HG03520 (cell line): ENCODE measurements around the gene HNRNPM.
A peak's percentile ranks its signal among the peaks of the same experiment; 100 is the strongest.
"Not testable (repeated sequence)": the region's sequence is repeated elsewhere in the genome, so short reads cannot be mapped to it uniquely, and the experiment has no call there.

Source experiments
- ATAC-seq: cut with Tn5 transposase; IDR thresholded peaks from one replicate; pipeline ENCODE4 v1.9.1; 2021; ENCODE audit warnings: mild to moderate bottlenecking, moderate library complexity; ENCODE audit not compliant: unreplicated experiment

Gene HNRNPM

GRCh38 chr19:8423817-8424223 lies 21.0 kb upstream of the HNRNPM start:
- no peak for ATAC-seq

DNA sequence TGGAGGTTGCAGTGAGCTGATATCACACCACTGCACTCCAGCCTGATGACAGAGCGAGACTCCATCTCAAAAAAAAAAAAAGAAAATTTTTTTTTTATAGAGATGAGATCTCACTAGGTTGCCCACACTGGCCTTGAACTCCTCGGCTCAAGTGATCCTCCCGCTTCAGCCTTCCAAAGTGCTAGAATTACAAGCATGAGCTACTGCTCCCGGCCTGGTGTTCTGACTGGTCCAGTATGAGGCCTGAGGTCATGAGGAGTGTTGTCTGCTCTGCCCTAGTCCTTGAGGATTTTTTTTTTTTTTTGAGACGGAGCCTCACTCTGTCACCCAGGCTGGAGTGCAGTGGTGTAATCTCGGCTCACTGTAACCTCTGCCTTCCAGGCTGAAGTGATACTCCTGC lies 19.4 kb upstream of the HNRNPM start:
- ATAC-seq = not testable (repeated sequence)

GRCh38 chr19:8426283-8426682 lies 18.5 kb upstream of the HNRNPM start:
- ATAC-seq = no peak

DNA sequence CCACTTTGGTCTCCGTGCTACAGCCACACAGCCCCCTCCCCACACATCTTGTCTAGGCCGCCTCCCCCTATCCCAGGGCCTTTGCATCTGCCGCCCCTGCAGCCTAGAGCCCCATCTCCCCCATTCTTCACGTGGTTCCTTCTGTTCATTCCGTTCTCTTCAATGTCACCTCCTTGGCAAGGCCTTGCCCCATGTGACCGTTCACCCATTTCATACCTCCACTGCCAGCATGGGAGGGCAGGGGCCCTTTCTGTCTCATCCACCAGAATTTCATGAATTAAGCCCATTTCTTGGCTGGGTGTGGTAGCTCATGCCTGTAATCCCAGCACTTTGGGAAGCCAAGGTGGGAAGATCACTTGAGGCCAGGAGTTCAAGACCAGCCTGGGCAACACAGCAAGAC lies 15.7 kb upstream of the HNRNPM start:
- no peak for ATAC-seq

DNA sequence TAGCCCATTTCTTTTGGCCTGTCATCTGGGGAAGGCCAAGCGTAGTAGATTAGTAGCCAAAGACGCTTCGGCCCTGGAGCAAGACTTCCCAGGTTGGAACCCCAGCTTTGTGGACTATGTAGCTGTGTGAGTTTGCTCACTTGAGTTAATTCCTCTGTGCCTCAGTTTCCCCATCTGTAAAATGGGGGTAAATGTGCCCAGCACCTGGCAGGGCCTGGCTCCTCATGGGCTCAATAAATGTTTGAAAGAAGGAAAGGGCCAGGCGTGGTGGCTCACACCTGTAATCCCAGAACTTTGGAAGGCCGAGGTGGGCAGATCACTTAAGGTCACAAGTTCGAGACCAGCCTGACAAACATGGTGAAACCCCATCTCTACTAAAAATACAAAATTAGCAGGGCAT lies 14.9 kb upstream of the HNRNPM start:
- ATAC-seq = no peak

- no peak for ATAC-seq
Measured at GRCh38 chr19:8430650-8431049, 14.1 kb upstream of the HNRNPM start.

GRCh38 chr19:8438236-8438635 lies 6.5 kb upstream of the HNRNPM start:
- ATAC-seq = no peak

- no peak for ATAC-seq
Measured at GRCh38 chr19:8441725-8442544, 2.8 kb upstream of the HNRNPM start.

DNA sequence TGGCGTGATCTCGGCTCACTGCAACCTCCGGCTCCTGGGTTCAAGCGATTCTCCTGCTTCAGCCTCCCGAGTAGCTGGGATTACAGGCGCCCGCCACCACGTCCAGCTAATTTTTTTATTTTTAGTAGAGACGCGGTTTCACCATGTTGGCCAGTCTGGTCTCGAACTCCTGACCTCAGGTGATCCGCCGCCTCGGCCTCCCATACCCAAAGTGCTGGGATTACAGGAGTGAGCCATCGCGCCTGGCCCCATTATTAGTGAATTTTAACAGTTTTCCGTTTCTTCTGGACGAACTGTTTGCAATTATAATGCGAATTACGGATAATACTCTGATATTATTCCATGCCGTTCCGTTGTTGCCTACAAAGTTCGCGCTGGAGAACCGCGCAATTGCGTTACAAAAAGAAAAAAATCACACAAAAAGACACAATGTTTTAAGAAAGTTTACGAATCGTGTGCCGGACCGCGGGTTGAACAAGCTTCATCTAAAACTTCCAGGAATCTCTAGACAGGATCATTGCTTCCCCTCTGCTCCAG lies 567 bp upstream of the HNRNPM start:
- not testable (repeated sequence) for ATAC-seq

- peak; percentile 12 for ATAC-seq
Measured at GRCh38 chr19:8445488-8446001, 770 bp downstream of the HNRNPM start.

GRCh38 chr19:8446061-8446709 lies 1.4 kb downstream of the HNRNPM start:
- ATAC-seq = no peak

DNA sequence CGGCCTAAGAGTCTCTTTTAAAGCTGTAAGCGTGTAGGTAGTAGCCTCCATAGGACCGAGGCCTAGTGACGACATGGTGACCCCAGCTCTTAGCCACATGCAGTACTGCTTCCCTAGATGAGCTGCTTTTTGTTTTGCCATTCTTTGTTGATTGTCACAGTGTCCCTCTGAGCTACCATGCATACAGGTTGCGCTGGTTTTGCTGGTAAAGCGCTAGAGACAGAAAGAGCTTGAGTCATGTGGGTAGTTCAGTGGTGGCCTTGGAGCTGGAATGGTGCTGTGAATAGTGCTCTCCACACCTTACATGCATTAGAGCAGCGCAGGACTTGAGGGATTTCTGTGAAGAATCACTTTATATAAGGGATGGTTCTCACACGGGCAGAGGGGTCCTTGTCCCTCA lies 5.1 kb downstream of the HNRNPM start:
- no peak for ATAC-seq

DNA sequence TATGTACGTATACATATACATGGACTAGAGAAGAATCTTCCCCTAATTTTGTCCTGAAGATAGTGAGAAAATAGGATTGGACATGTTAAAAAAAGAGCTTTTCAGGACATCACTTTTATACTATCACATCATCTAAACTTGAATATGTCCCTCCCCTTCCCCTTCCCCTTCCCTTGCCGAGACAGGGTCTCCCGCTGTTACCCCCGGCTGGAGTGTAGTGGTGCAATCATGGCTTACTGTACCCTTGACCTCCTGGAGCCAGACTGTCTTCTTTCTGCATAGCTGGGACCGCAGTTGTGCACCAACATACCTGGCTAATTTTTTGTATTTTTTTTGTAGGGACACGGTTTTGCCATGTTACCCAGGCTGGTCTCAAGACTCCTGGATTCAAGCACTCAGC lies 6.6 kb downstream of the HNRNPM start:
- no peak for ATAC-seq

- ATAC-seq = no peak
Measured at GRCh38 chr19:8451885-8452284, 7.1 kb downstream of the HNRNPM start.

- no peak for ATAC-seq
Measured at GRCh38 chr19:8452446-8453123, 7.8 kb downstream of the HNRNPM start.

- ATAC-seq = no peak
Measured at GRCh38 chr19:8453616-8454015, 8.8 kb downstream of the HNRNPM start.

GRCh38 chr19:8454218-8454617 lies 9.4 kb downstream of the HNRNPM start:
- ATAC-seq = no peak

GRCh38 chr19:8455018-8455417 lies 10.2 kb downstream of the HNRNPM start:
- ATAC-seq = no peak

DNA sequence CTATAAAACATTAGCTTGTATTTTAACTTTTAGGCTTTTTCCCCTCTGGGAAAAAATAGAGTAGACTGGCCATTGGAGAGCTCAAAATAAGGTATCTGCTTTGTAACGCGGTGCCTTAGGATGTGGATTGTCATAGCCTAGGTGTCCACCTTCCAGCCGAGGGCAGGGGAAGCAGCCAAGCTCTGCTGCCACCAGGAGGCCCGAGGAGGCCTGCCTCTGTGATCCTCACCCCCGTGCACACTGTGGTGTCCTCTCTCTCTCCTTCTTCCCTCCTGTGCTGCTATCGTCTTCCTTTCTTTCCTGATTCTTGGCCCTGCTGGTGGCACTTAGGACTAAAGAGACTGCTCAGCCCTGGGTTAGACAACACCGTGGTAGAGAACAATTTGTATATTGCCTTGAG lies 11.3 kb downstream of the HNRNPM start:
- no peak for ATAC-seq

DNA sequence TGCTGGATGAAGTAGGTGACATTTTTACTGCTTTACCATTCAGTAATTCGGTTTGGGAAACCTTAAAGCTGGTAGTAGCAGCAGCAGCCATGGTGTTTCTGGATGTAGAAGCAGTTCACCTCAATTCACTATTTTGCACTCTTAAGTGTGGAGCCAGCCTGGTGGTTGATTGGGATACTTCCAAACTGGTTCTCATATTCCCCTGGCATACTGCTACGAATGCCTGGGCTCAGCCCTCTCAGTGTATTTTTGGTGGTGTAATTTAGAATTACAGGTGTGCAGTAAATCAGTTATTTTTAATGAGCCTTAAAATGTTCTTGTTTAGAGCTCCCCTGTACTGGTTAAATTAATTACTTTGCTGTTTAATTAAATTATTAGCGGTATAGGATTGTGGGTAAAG lies 12.4 kb downstream of the HNRNPM start:
- ATAC-seq = no peak

DNA sequence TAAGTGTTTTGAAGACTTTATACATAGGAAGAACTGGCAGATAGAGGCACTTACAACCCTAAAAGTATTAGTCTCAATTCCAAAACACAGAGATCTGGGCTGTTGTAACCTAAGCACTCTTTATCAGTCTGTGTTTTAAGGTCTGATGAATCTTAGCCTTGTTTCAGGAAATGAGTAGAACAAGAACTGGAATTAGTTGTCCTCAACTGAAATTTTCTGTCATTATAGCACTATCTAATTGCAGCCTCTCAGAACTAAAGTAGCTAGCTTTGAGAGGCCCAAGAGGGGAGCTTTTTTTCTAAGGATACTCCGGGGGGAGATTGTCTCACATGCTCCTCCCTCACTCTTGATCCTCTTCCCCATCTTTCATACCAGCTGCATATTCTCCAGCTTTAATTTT lies 13.1 kb downstream of the HNRNPM start:
- ATAC-seq = no peak
